HG03095 (cell line): ENCODE results near the gene TACC3.

ENCODE experiments used
- ATAC-seq: cut with Tn5 transposase; IDR thresholded peaks from one replicate; pipeline ENCODE4 v1.9.1; 2021; ENCODE audit warnings: moderate library complexity; ENCODE audit not compliant: unreplicated experiment

The TACC3 gene

GRCh38 chr4:1788254-1788973 is 67.1 kb downstream of the TACC3 start:
- no peak for ATAC-seq

GRCh38 chr4:1789552-1789951 is 68.2 kb downstream of the TACC3 start:
- no peak for ATAC-seq

GRCh38 chr4:1790005-1790404 is 68.7 kb downstream of the TACC3 start:
- no peak for ATAC-seq

GRCh38 chr4:1792158-1792831 is 71.0 kb downstream of the TACC3 start:
- ATAC-seq = no peak

GRCh38 chr4:1792832-1793495 is 71.6 kb downstream of the TACC3 start, which contains the start of gene FGFR3:
TSS of gene FGFR3 (plus strand) at chr4:1793293. CDS start at chr4:1793935, 642 bp downstream.
- no peak for ATAC-seq

- no peak for ATAC-seq
Measured at GRCh38 chr4:1793496-1793840, 72.1 kb downstream of the TACC3 start.

GRCh38 chr4:1793940-1794808 is 72.9 kb downstream of the TACC3 start:
- ATAC-seq = no peak
